H9 (cell line): ENCODE measurements around the gene GCN1. TPM values are rescaled to one million over a fixed set of nuclear protein-coding genes. Genes with fewer than 3 reads are reported as not detected.

ENCODE experiments used
- DNase-seq: peaks from one replicate; pipeline ENCODE4 v3.0.0-alpha.2; 2017
- H2AFZ ChIP-seq: one replicate; pipeline ENCODE4 v1.6.1; 2013; ENCODE audit warnings: mild to moderate bottlenecking, low read length, control low read depth, moderate library complexity
- H2AK5ac ChIP-seq: 2 replicates; pipeline ENCODE4 v1.6.1; 2013; ENCODE audit warnings: low read length, control low read depth, mixed read lengths; ENCODE audit not compliant: insufficient read length
- H2BK120ac ChIP-seq: one replicate; pipeline ENCODE4 v1.6.1; 2013; ENCODE audit warnings: low read depth, mild to moderate bottlenecking, low read length, control low read depth, inconsistent platforms; ENCODE audit not compliant: poor library complexity, severe bottlenecking
- H2BK12ac ChIP-seq: 2 replicates; pipeline ENCODE4 v1.6.1; 2013; ENCODE audit warnings: low read length, control low read depth, mixed read lengths, low read depth; ENCODE audit not compliant: insufficient read length
- H2BK15ac ChIP-seq: 2 replicates; pipeline ENCODE4 v1.6.1; 2013; ENCODE audit warnings: low read depth, low read length, control low read depth
- H2BK20ac ChIP-seq: one replicate; pipeline ENCODE4 v1.6.1; 2013; ENCODE audit warnings: low read depth, mild to moderate bottlenecking, low read length, control low read depth, inconsistent platforms; ENCODE audit not compliant: poor library complexity, severe bottlenecking
- H2BK5ac ChIP-seq: 2 replicates; pipeline ENCODE4 v1.6.1; 2013; ENCODE audit warnings: low read length, control low read depth, mixed read lengths; ENCODE audit not compliant: insufficient read length
- H3K14ac ChIP-seq: 2 replicates; pipeline ENCODE4 v1.6.1; 2013; ENCODE audit warnings: low read length, control low read depth; ENCODE audit not compliant: insufficient read depth
- H3K18ac ChIP-seq: 2 replicates; pipeline ENCODE4 v1.6.1; 2013; ENCODE audit warnings: low read depth, mild to moderate bottlenecking, mixed read lengths, low read length, control low read depth; ENCODE audit not compliant: insufficient read length
- H3K23ac ChIP-seq: 2 replicates; pipeline ENCODE4 v1.6.1; 2013; ENCODE audit warnings: low read length, control low read depth, mixed read lengths, low read depth; ENCODE audit not compliant: insufficient read length
- H3K23me2 ChIP-seq: 2 replicates; pipeline ENCODE4 v1.6.1; 2013; ENCODE audit warnings: low read depth, mild to moderate bottlenecking, mixed read lengths, low read length, control low read depth; ENCODE audit not compliant: insufficient read length, poor library complexity, severe bottlenecking
- H3K27ac ChIP-seq: 2 replicates; pipeline ENCODE4 v1.5.1; 2013; ENCODE audit warnings: low read length, control low read depth, mixed read lengths, low read depth; ENCODE audit not compliant: insufficient read length
- H3K27me3 ChIP-seq: 2 replicates; pipeline ENCODE4 v1.6.1; 2013; ENCODE audit warnings: low read length, control low read depth, inconsistent platforms; ENCODE audit not compliant: insufficient read depth
- H3K4ac ChIP-seq: 2 replicates; pipeline ENCODE4 v1.6.1; 2013; ENCODE audit warnings: low read depth, mild to moderate bottlenecking, control low read depth, inconsistent platforms, low read length, moderate library complexity
- H3K4me1 ChIP-seq: 2 replicates; pipeline ENCODE4 v1.6.1; 2013; ENCODE audit warnings: low read length, control low read depth, inconsistent platforms; ENCODE audit not compliant: insufficient read depth
- H3K4me2 ChIP-seq: 2 replicates; pipeline ENCODE4 v1.6.1; 2013; ENCODE audit warnings: low read length, control low read depth, mixed read lengths; ENCODE audit not compliant: insufficient read length, insufficient read depth
- H3K56ac ChIP-seq: 2 replicates; pipeline ENCODE4 v1.6.1; 2013; ENCODE audit warnings: low read depth, mild to moderate bottlenecking, mixed read lengths, low read length, control low read depth; ENCODE audit not compliant: insufficient read length
- H3K79me1 ChIP-seq: 2 replicates; pipeline ENCODE4 v1.6.1; 2013; ENCODE audit warnings: low read depth, mild to moderate bottlenecking, moderate library complexity, low read length, control low read depth, inconsistent platforms; ENCODE audit not compliant: insufficient read depth, poor library complexity, severe bottlenecking
- H3K79me2 ChIP-seq: 2 replicates; pipeline ENCODE4 v1.6.1; 2013; ENCODE audit warnings: low read length, control low read depth, inconsistent platforms; ENCODE audit not compliant: insufficient read depth
- H3K9ac ChIP-seq: 2 replicates; pipeline ENCODE4 v1.6.1; 2013; ENCODE audit warnings: low read length, control low read depth, mixed read lengths; ENCODE audit not compliant: insufficient read length; ENCODE audit errors: extremely low read depth
- H3K9me3 ChIP-seq: one replicate; pipeline ENCODE4 v1.6.1; 2013; ENCODE audit warnings: low read depth, low read length, inconsistent platforms; ENCODE audit not compliant: control insufficient read depth
- H3T11ph ChIP-seq: one replicate; pipeline ENCODE4 v1.6.1; 2013; ENCODE audit warnings: mild to moderate bottlenecking, low read length, control low read depth, inconsistent platforms
- H4K20me1 ChIP-seq: one replicate; pipeline ENCODE4 v1.6.1; 2013; ENCODE audit not compliant: control insufficient read depth, insufficient read length, insufficient read depth
- H4K5ac ChIP-seq: 2 replicates; pipeline ENCODE4 v1.6.1; 2013; ENCODE audit warnings: low read depth, mild to moderate bottlenecking, mixed read lengths, low read length, control low read depth; ENCODE audit not compliant: insufficient read length
- H4K8ac ChIP-seq: replicated peaks from 2 replicates; pipeline ENCODE4 v1.6.1; 2013; ENCODE audit warnings: low read length, control low read depth, mixed read lengths, low read depth; ENCODE audit not compliant: insufficient read length
- H4K91ac ChIP-seq: 2 replicates; pipeline ENCODE4 v1.6.1; 2013; ENCODE audit warnings: low read depth, mild to moderate bottlenecking, moderate library complexity, mixed read lengths, low read length, control low read depth; ENCODE audit not compliant: insufficient read length
- H3K27ac Mint-ChIP-seq, 3 experiments: 2 replicates in 2 of 3; 3 replicates in 1 of 3; pipeline ENCODE4 v1.8.0; 2020 to 2021; ENCODE audit warnings: mixed read lengths in 3 of 3, mild to moderate bottlenecking in 1 of 3, moderate library complexity in 1 of 3
- H3K27me3 Mint-ChIP-seq: 2 replicates; pipeline ENCODE4 v1.8.0; 2021; ENCODE audit warnings: low read depth, mild to moderate bottlenecking, moderate library complexity, mixed read lengths
- H3K36me3 Mint-ChIP-seq, 3 experiments: 2 replicates in 2 of 3; 3 replicates in 1 of 3; pipeline ENCODE4 v1.8.0; 2020 to 2021; ENCODE audit warnings: low read depth in 3 of 3, mixed read lengths in 3 of 3; ENCODE audit not compliant: insufficient read depth in 1 of 3
- H3K4me1 Mint-ChIP-seq, 2 experiments: 2 replicates each; pipeline ENCODE4 v1.8.0; 2020; ENCODE audit warnings: mixed read lengths in 2 of 2
- H3K4me3 Mint-ChIP-seq, 2 experiments: 2 replicates in 1 of 2; 3 replicates in 1 of 2; pipeline ENCODE4 v1.8.0; 2020 to 2021; ENCODE audit warnings: mild to moderate bottlenecking in 2 of 2, mixed read lengths in 2 of 2, moderate library complexity in 1 of 2
- H3K9me3 Mint-ChIP-seq, 2 experiments: 2 replicates in 1 of 2; 3 replicates in 1 of 2; pipeline ENCODE4 v1.8.0; 2020; ENCODE audit warnings: mild to moderate bottlenecking in 2 of 2, mixed read lengths in 2 of 2, moderate library complexity in 1 of 2
- WGBS: extraction: QIAGEN DNeasy Blood & Tissue Kit; methylation state at CpG from one replicate; pipeline ENCODE4 v1.1.7; 2013; ENCODE audit warnings: missing lambda C conversion rate, low lambda C conversion rate, mixed read lengths; ENCODE audit not compliant: insufficient read length; ENCODE audit errors: extremely low coverage; 5-methylcytosine and 5-hydroxymethylcytosine counted together
- total RNA-seq: library from RNA; stranded (reverse); gene quantifications from 2 replicates; pipeline ENCODE4 v1.2.1, GENCODE V29; 2021
- TF ChIP-seq, protein P1 (sequence below): fragments of 200-600 bp; sonication (generic); conservative IDR thresholded peaks from 3 replicates; pipeline ENCODE4 v1.8.0; 2021; ENCODE audit warnings: antibody characterized with exemption, mild to moderate bottlenecking

The GCN1 gene
- total RNA-seq, 1 experiment from 2014 or later = 137 TPM

DNA sequence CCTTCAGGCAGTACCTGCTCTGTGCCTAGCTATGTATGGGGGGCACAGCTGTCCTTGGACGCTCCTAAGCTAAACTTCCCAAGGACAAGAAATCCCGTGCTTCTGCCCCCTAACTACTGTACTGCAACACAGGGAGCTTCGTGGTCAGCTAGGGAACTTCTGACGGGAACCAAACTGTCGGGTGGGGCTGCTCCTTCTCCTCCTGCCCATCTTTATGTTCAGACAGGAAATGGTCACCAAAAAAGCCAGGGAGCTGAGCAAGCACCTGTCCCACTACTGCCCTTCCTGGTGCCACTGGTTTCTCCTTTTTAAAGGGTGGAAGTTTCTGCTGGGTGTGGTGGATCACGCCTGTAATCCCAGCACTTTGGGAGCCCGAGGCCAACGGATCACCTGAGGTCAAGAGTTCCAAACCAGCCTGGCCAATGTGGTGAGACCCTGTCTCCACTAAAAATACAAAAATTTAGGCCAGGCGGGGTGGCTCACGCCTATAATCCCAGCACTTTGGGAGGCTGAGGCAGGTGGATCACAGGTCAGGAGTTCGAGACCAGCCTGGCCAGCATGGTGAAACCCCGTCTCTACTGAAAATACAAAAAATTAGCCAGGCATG, 44.4 kb upstream of the GCN1 start:
- no peaks in the 10 kb centered on the region; a peak in 1 of 7 replicates for H3K36me3 Mint-ChIP-seq
- no peak overlapping the region for H2BK15ac ChIP-seq

More for the DNA sequence above, 44.4 kb upstream of the GCN1 start:
- H2BK5ac ChIP-seq = no peak overlapping the region
- H2AK5ac ChIP-seq = no peak overlapping the region
- no peak overlapping the region for H4K5ac ChIP-seq
- Mint-ChIP-seq H3K9me3 (no peaks in the 10 kb centered on the region), H3K4me3 (no peak overlapping the region), H3K27ac (peak overlapping the region in 1 of 3 experiments; percentile 70; a peak in 1 of 7 replicates), H3K27me3 (no peaks in the 10 kb centered on the region), H3K4me1 (peaks cover 57 to 58% of the 10 kb centered on the region in 2 experiments)
- H3K79me1 ChIP-seq = peaks cover 5% of the 10 kb centered on the region
- no peaks in the 10 kb centered on the region for H4K20me1 ChIP-seq
- H3K27me3 ChIP-seq = no peaks in the 10 kb centered on the region
- DNase-seq = no peak
- H3T11ph ChIP-seq = no peak overlapping the region
- no peak overlapping the region for H3K18ac ChIP-seq
- no peak overlapping the region for H2BK12ac ChIP-seq
- H2BK120ac ChIP-seq = no peak overlapping the region
- H3K23me2 ChIP-seq = no peaks in the 10 kb centered on the region
- H3K27ac ChIP-seq = no peak overlapping the region
- H4K8ac ChIP-seq = no peak overlapping the region
- no peak overlapping the region for H3K23ac ChIP-seq
- H2AFZ ChIP-seq = no peak overlapping the region
- TF ChIP-seq, protein P1, sequence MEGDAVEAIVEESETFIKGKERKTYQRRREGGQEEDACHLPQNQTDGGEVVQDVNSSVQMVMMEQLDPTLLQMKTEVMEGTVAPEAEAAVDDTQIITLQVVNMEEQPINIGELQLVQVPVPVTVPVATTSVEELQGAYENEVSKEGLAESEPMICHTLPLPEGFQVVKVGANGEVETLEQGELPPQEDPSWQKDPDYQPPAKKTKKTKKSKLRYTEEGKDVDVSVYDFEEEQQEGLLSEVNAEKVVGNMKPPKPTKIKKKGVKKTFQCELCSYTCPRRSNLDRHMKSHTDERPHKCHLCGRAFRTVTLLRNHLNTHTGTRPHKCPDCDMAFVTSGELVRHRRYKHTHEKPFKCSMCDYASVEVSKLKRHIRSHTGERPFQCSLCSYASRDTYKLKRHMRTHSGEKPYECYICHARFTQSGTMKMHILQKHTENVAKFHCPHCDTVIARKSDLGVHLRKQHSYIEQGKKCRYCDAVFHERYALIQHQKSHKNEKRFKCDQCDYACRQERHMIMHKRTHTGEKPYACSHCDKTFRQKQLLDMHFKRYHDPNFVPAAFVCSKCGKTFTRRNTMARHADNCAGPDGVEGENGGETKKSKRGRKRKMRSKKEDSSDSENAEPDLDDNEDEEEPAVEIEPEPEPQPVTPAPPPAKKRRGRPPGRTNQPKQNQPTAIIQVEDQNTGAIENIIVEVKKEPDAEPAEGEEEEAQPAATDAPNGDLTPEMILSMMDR = no peak
- no peak overlapping the region for H3K9ac ChIP-seq
- no CpG with 5 or more reads among the region's 12 CpGs for WGBS
- H4K91ac ChIP-seq = no peak overlapping the region
- H3K9me3 ChIP-seq = no peaks in the 10 kb centered on the region
- H2BK20ac ChIP-seq = no peak overlapping the region
- H3K4me2 ChIP-seq = no peak overlapping the region
- H3K4ac ChIP-seq = no peak overlapping the region
- peaks cover 32% of the 10 kb centered on the region; the same call in 1 of the 2 replicates for H3K79me2 ChIP-seq
- H3K4me1 ChIP-seq = peaks cover 8% of the 10 kb centered on the region
- H3K14ac ChIP-seq = no peak overlapping the region
- no peak overlapping the region for H3K56ac ChIP-seq
